HCT116 (cell line): ENCODE data around the gene TIMM9. TPM values are rescaled to one million over a fixed set of nuclear protein-coding genes. Genes with fewer than 3 reads are reported as not detected.

Experiments
- ATAC-seq: fragments of 200-7000 bp; cut with Tn5 transposase; 2 replicates; pipeline ENCODE4 v1.9.1; 2020; ENCODE audit warnings: mild to moderate bottlenecking, moderate library complexity
- BruUV-seq: library from RNA; stranded (reverse); fragments of 400-500 nt; replicated peaks from 2 replicates; lab custom pipeline; 2021; lab: Mats Ljungman, UMichigan
- CTCF ChIA-PET: fragments of 300-600 bp; sonication (Branson Sonifier 250); formaldehyde crosslinking; loops from one replicate; lab custom pipeline; 2021; ENCODE audit warnings: antibody characterized with exemption; lab: Charles Lee
- POLR2A ChIA-PET: fragments of 300-600, 350-600 bp; sonication (Branson Sonifier 250); formaldehyde crosslinking; loops from one replicate; lab custom pipeline; 2021; ENCODE audit warnings: antibody characterized with exemption; lab: Charles Lee
- RAD21 ChIA-PET, 2 experiments: fragments of 300-600 bp; sonication (Branson Sonifier 250); formaldehyde crosslinking; loops; one replicate each; lab custom pipeline; 2023; ENCODE audit warnings: low total read pairs in 2 of 2; ENCODE audit not compliant: uncharacterized antibody in 2 of 2, unreplicated experiment in 2 of 2, low non-redundant PET in 1 of 2; lab: Charles Lee
- DNase-seq: peaks from one replicate; pipeline ENCODE4 v3.0.0-alpha.2; 2010; ENCODE audit warnings: low read depth, low spot score
- H2AFZ ChIP-seq: fragments of 200-600 bp; shearing (Covaris generic), sonication (generic); 2 replicates; pipeline ENCODE4 v1.6.1; 2017; ENCODE audit warnings: low read depth, mixed run types, mixed read lengths, antibody characterized with exemption, low read length; ENCODE audit not compliant: poor library complexity, severe bottlenecking
- H3K27ac ChIP-seq: 2 replicates; pipeline ENCODE4 v1.5.1; 2012; ENCODE audit warnings: low read depth, low read length
- H3K27me3 ChIP-seq: fragments of 200-600 bp; sonication (generic); 2 replicates; pipeline ENCODE4 v1.6.1; 2016; ENCODE audit warnings: mixed run types, low read length, mixed read lengths; ENCODE audit not compliant: insufficient read depth
- H3K36me3 ChIP-seq, 2 experiments: fragments of 200-500 bp in 1 of 2; fragments of 200-600 bp in 1 of 2; sonication (Bioruptor generic) in 1 of 2; sonication (generic) in 1 of 2; 2 replicates each; pipeline versions ENCODE4 v1.5.1 to v1.6.1; 2014 to 2016; ENCODE audit warnings: low read length in 2 of 2, inconsistent platforms in 1 of 2, mixed read lengths in 1 of 2, mixed run types in 1 of 2; ENCODE audit not compliant: insufficient read depth in 2 of 2, control insufficient read depth in 1 of 2
- H3K4me1 ChIP-seq, 2 experiments: fragments of 200-600 bp in 1 of 2; sonication (generic) in 1 of 2; 2 replicates each; pipeline versions ENCODE4 v1.5.1 to v1.6.1; 2012 to 2017; ENCODE audit warnings: low read length in 2 of 2, inconsistent platforms in 1 of 2, mild to moderate bottlenecking in 1 of 2, mixed read lengths in 1 of 2, mixed run types in 1 of 2, moderate library complexity in 1 of 2; ENCODE audit not compliant: insufficient read depth in 2 of 2, control insufficient read depth in 1 of 2
- H3K4me2 ChIP-seq: fragments of 200-600 bp; sonication (generic); 2 replicates; pipeline ENCODE4 v1.6.1; 2017; ENCODE audit warnings: mixed run types, low read length, mixed read lengths
- H3K4me3 ChIP-seq, 2 experiments: fragments of 200-600 bp in 1 of 2; sonication (generic) in 1 of 2; replicated peaks in 1 of 2; 2 replicates each; pipeline ENCODE4 v1.5.1; 2011 to 2016; ENCODE audit warnings: low read length in 2 of 2, control low read depth in 1 of 2, low read depth in 1 of 2, mild to moderate bottlenecking in 1 of 2, mixed read lengths in 1 of 2, mixed run types in 1 of 2
- H3K79me2 ChIP-seq: fragments of 200-600 bp; sonication (generic); 2 replicates; pipeline ENCODE4 v1.6.1; 2017; ENCODE audit warnings: mild to moderate bottlenecking, mixed run types, low read length, moderate library complexity, mixed read lengths; ENCODE audit not compliant: insufficient read depth
- H3K9ac ChIP-seq: fragments of 200-600 bp; sonication (generic); 2 replicates; pipeline ENCODE4 v1.6.1; 2016; ENCODE audit warnings: low read length, mixed read lengths
- H3K9me2 ChIP-seq: fragments of 200-600 bp; sonication (generic), shearing (Covaris generic); 2 replicates; pipeline ENCODE4 v1.6.1; 2017; ENCODE audit warnings: mixed run types, mild to moderate bottlenecking, moderate library complexity; ENCODE audit not compliant: insufficient read depth
- H3K9me3 ChIP-seq, 2 experiments: fragments of 200-500 bp in 1 of 2; fragments of 200-600 bp in 1 of 2; sonication (Bioruptor generic) in 1 of 2; sonication (generic) in 1 of 2; 2 replicates each; pipeline ENCODE4 v1.6.1; 2014 to 2017; ENCODE audit warnings: low read length in 2 of 2, mixed read lengths in 2 of 2, inconsistent platforms in 1 of 2, low read depth in 1 of 2, mild to moderate bottlenecking in 1 of 2, mixed run types in 1 of 2, moderate library complexity in 1 of 2; ENCODE audit not compliant: control insufficient read depth in 1 of 2, insufficient read depth in 1 of 2
- H4K20me1 ChIP-seq: fragments of 200-600 bp; sonication (generic), shearing (Covaris generic); 2 replicates; pipeline ENCODE4 v1.6.1; 2017; ENCODE audit warnings: mixed run types, mild to moderate bottlenecking, moderate library complexity; ENCODE audit not compliant: insufficient read depth
- ATF3 ChIP-seq: IDR thresholded peaks from 2 replicates; pipeline ENCODE4 v1.6.1; 2012
- CBX3 ChIP-seq: IDR thresholded peaks from 2 replicates; pipeline ENCODE4 v1.6.1; 2012; ENCODE audit warnings: low read depth
- CEBPB ChIP-seq: IDR thresholded peaks from 2 replicates; pipeline ENCODE4 v1.6.1; 2012; ENCODE audit warnings: low read depth
- ELF1 ChIP-seq: IDR thresholded peaks from 2 replicates; pipeline ENCODE4 v1.6.1; 2012; ENCODE audit warnings: low read depth, borderline replicate concordance
- EZH2 ChIP-seq: fragments of 200-600 bp; sonication (generic); IDR thresholded peaks from 2 replicates; pipeline ENCODE4 v1.6.1; 2017; ENCODE audit warnings: antibody characterized with exemption, mixed run types
- FOSL1 ChIP-seq: IDR thresholded peaks from 2 replicates; pipeline ENCODE4 v1.6.1; 2012; ENCODE audit warnings: low read depth
- JUND ChIP-seq: IDR thresholded peaks from 2 replicates; pipeline ENCODE4 v1.6.1; 2012
- RAD21 ChIP-seq: IDR thresholded peaks from 2 replicates; pipeline ENCODE4 v1.6.1; 2012; ENCODE audit warnings: low read depth, mild to moderate bottlenecking
- SIN3A ChIP-seq: IDR thresholded peaks from 2 replicates; pipeline ENCODE4 v1.6.1; 2012; ENCODE audit warnings: low read depth
- YY1 ChIP-seq: IDR thresholded peaks from 2 replicates; pipeline ENCODE4 v1.6.1; 2011; ENCODE audit warnings: low read length, low read depth, moderate library complexity, mild to moderate bottlenecking; ENCODE audit not compliant: insufficient replicate concordance; ENCODE audit errors: extremely low read depth
- ZFX ChIP-seq: fragments of 450-650 bp; IDR thresholded peaks from 2 replicates; pipeline ENCODE4 v1.6.1; 2017
- ZNF274 ChIP-seq: fragments of 200-500 bp; sonication (Bioruptor generic); IDR thresholded peaks from 2 replicates; pipeline ENCODE4 v1.6.1; 2014; ENCODE audit warnings: mild to moderate bottlenecking, low read depth, low read length, inconsistent platforms
- intact Hi-C: fragments of 100-400 bp; cut with micrococcal nuclease; formaldehyde crosslinking; loops from 2 replicates; pipeline ENCODE4 v1.10.0; 2022
- total RNA-seq: library from RNA; stranded (reverse); gene quantifications from one replicate; pipeline ENCODE4 v1.2.1, GENCODE V29; 2021; ENCODE audit not compliant: unreplicated experiment
- TF ChIP-seq, protein P1 (sequence below), 3 experiments: fragments of 200-600 bp in 1 of 3; sonication (generic) in 1 of 3; IDR thresholded peaks in 2 of 3; conservative IDR thresholded peaks in 1 of 3; 2 replicates each; pipeline ENCODE4 v1.5.1; 2012 to 2017; ENCODE audit warnings: low read depth in 2 of 3, low read length in 2 of 3, antibody characterized with exemption in 1 of 3, borderline replicate concordance in 1 of 3, control low read depth in 1 of 3, mild to moderate bottlenecking in 1 of 3, mixed read lengths in 1 of 3, mixed run types in 1 of 3, moderate library complexity in 1 of 3; ENCODE audit not compliant: insufficient read depth in 1 of 3
- TF ChIP-seq, protein P2 (sequence below): IDR thresholded peaks from 2 replicates; pipeline ENCODE4 v1.6.1; 2012

The TIMM9 gene
- total RNA-seq, 1 experiment from 2014 or later = 40.7 TPM

GRCh38 chr14:58398895-58399294, 28.4 kb downstream of the TIMM9 start (continued):
- TF ChIP-seq, protein P1, sequence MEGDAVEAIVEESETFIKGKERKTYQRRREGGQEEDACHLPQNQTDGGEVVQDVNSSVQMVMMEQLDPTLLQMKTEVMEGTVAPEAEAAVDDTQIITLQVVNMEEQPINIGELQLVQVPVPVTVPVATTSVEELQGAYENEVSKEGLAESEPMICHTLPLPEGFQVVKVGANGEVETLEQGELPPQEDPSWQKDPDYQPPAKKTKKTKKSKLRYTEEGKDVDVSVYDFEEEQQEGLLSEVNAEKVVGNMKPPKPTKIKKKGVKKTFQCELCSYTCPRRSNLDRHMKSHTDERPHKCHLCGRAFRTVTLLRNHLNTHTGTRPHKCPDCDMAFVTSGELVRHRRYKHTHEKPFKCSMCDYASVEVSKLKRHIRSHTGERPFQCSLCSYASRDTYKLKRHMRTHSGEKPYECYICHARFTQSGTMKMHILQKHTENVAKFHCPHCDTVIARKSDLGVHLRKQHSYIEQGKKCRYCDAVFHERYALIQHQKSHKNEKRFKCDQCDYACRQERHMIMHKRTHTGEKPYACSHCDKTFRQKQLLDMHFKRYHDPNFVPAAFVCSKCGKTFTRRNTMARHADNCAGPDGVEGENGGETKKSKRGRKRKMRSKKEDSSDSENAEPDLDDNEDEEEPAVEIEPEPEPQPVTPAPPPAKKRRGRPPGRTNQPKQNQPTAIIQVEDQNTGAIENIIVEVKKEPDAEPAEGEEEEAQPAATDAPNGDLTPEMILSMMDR (IDR thresholded peaks at IDR 0.05 in 2 of 3, conservative IDR thresholded peaks at IDR 0.05 in 1 of 3; ENCODE audit: borderline replicate concordance in 1 of 3, insufficient read depth in 1 of 3, low read depth in 2 of 3, low read length in 2 of 3) = no peak
- TF ChIP-seq EZH2 (no peak), JUND (no peak), ZNF274 (no peak), CBX3 (no peak), ATF3 (no peak), CEBPB (no peak), ZFX (no peak), ELF1 (no peak), FOSL1 (no peak), RAD21 (no peak), YY1 (no peak)
- TF ChIP-seq, protein P2, sequence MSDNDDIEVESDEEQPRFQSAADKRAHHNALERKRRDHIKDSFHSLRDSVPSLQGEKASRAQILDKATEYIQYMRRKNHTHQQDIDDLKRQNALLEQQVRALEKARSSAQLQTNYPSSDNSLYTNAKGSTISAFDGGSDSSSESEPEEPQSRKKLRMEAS = no peak

- TF ChIP-seq SIN3A (no peak), FOSL1 (no peak)
- ChIA-PET CTCF (no interaction called here), RAD21 (no interaction called here), POLR2A (interaction anchor here (0.6 to 1.0 kb wide), 2 partner anchors 16 to 29 kb away, joined by 3 read pairs; partner anchors contain the start of genes KIAA0586 and TIMM9)
- no peak overlapping the region for H3K9ac ChIP-seq
- no peak for DNase-seq
- no peaks in the 10 kb centered on the region for H3K36me3 ChIP-seq
- BruUV-seq = no TSS peak
- H3K79me2 ChIP-seq = no peaks in the 10 kb centered on the region
- intact Hi-C loops = no loop called here
- H3K27ac ChIP-seq = no peak overlapping the region
- no peak overlapping the region for H2AFZ ChIP-seq
- no peaks in the 10 kb centered on the region for H4K20me1 ChIP-seq
- no peak overlapping the region for H3K4me2 ChIP-seq
- H3K9me3 ChIP-seq = no peaks in the 10 kb centered on the region
- H3K4me3 ChIP-seq = no peak overlapping the region
- H3K4me1 ChIP-seq = peaks cover 0 to 15% of the 10 kb centered on the region in 2 experiments; a peak in 3 of 4 replicates
- H3K9me2 ChIP-seq = no peaks in the 10 kb centered on the region
- H3K27me3 ChIP-seq = no peaks in the 10 kb centered on the region
- ATAC-seq = no peak
Measured at GRCh38 chr14:58398495-58398894, 28.8 kb downstream of the TIMM9 start.
